NCI-H128 (cell line): ENCODE measurements around the gene MRPS12.
"Not testable (repeated sequence)": the region's sequence is repeated elsewhere in the genome, so short reads cannot be mapped to it uniquely, and the experiment has no call there.

Experiments used
- DNase-seq: peaks from one replicate; lab custom pipeline; 2025; ENCODE audit not compliant: unreplicated experiment; lab: John Stamatoyannopoulos, UW

Gene MRPS12

DNA sequence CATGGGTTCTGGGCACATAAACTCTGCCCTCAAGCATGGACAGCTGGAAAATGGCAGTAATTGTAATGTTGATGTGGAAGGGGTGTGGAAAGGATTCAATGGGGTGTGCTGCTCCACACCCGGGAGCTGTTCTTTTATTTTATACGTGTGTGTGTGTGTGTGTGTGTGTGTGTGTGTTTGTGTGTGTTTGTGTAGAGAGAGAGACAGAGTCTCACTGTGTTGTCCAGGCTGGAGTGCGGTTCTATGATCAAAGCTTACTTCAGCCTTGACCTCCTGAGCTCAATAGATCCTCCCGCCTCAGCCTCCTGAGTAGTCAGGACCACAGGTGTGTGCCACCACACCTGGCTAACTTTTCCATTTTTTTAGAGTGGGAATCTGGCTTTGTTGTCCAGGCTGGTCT, 2.8 kb downstream of the MRPS12 start:
- no peak for DNase-seq

- no peak for DNase-seq
These were observed 9.2 kb downstream of the MRPS12 start for GRCh38 chr19:38939957-38940356.

GRCh38 chr19:38941466-38941865, 10.7 kb downstream of the MRPS12 start:
- not testable (repeated sequence) for DNase-seq

GRCh38 chr19:38941979-38942378, 11.2 kb downstream of the MRPS12 start:
- no peak for DNase-seq

DNA sequence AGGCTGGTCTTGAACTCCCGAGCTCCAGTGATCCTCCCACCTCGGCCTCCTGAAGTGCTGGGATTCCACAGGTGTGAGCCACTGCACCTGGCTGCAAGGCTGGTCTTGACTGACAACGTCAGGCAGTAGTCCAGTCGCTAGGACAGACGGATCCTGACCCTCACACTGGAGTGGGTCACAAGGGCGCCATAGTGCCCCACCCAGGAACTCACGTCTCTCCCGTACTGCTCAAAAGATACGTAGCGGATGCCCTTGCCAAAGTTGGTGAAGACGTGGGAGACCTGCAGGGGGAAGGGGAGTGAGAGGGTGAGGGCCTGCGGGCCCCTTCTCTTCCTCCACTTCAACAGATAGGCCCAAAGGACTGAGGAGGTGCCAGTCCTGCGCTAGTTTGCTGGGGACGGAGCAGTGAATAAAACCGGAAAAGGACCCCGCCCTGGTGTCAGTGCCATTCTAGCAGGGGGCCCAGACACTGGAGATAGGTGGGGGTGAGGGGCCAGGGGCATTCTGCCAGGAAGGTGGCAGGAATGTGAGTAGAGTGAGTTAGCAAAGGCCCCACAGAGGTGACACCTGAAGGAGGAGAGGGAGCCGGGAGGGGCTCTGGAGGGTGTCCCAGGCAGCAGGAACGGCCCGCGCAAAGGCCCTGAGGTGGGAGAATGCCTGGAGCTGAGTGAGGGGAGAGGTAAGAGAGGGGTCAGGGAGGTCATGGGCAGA, 11.9 kb downstream of the MRPS12 start:
- no peak for DNase-seq

GRCh38 chr19:38944981-38945506, 14.3 kb downstream of the MRPS12 start:
- DNase-seq: no peak

DNA sequence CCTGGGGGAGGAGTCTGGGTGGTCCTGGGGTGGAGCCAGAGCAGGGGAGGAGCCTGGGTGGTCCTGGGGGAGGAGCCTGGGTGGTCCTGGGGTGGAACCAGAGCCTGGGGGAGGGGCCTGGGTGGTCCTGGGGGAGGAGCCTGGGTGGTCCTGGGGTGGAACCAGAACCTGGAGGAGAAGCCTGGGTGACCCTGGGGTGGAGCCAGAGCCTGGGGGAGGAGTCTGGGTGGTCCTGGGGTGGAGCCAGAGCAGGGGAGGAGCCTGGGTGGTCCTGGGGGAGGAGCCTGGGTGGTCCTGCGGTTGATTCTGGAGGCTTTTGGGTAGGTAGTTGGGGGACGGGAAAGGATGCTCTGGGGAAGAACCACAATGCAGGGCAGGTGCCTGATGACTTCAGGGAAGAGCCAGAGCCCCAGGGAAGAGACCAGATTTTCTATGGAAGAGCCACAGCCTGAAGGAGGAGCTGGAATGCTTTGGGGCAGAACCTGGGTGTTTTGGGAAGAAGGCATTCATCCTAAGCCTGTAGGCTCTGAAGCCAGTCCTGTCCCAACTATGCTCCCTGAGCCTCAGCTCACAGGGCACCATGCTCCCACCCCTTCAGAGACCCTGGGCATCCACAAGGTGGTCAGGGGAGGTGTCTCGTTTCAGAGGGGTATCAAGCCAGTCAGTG, 15.0 kb downstream of the MRPS12 start:
- DNase-seq: no peak

GRCh38 chr19:38946229-38947010, 15.7 kb downstream of the MRPS12 start:
- no peak for DNase-seq

DNA sequence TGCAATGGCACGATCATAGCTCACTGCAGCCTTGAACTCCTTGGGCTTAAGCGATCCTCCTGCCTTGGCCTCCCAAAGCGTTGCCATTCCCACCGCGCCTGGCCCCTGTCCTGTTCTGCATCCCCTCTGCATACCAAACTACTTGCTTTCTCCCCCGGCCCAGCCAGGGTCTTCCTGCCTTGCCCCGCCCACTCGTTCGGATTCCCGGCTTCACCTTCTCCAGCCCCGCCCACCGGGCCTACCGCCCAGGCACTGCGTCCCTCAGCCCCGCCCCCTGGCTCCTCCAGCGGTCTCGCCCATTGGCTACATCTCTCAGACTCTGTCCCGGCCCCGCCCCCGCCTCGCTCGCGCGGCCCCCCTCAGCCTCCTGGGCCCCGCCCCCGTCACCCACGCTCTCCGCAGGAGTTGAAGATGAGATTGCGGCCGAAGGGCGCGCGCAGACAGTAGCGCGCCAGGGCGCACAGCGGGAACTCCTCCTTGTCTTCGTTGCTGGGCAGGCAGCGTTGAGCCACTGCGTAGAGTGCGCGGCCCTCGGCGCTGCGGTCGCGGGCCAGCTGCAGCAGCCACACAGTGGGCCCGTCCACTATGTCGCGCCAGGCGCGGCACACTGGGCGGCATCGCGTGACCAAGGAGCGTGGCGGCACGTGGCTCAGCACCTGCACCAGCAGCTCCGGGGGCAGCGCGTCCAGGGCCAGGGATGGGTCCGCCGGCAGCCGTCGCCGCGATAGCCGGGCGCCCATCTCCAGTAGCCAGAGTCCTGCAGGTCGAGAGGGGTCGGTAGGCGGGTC, 19.0 kb downstream of the MRPS12 start:
- no peak for DNase-seq

GRCh38 chr19:38951187-38951586, 20.4 kb downstream of the MRPS12 start:
- no peak for DNase-seq

DNA sequence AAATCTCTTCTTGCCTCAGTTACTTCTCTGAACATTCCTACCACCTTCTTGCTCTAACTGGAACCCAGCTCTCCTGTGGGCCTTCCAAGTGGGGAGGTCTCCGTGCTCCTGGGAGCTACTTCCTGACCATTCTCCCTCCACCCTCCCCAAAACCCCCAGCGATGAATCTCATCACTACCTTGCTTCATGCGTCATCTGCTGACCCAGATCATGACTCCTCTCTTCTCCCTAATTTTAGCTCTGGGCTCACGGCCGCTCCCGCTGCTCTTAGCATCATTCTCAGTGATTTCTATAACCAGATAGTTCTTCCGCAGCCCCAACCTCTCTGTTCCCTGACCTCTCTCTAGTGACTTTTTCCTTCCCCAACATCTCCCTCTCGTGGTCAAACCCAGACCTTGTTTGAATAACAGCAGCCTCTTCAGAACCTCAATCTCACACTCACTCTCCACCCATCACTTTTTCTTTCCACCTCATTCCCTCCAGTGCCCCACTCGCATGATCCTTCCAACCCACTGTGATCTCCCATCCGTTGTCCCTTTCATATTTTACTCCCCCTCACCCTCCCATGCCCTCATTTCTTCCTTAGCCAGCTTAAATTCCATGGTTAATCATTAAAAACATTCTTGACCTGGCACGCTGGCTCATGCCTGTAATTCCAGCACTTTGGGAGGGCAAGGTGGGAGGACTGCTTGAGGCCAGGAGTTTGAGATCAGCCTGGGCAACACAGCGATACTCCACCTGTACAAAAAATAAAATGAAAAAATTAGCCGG, 21.8 kb downstream of the MRPS12 start:
- DNase-seq: no peak

DNA sequence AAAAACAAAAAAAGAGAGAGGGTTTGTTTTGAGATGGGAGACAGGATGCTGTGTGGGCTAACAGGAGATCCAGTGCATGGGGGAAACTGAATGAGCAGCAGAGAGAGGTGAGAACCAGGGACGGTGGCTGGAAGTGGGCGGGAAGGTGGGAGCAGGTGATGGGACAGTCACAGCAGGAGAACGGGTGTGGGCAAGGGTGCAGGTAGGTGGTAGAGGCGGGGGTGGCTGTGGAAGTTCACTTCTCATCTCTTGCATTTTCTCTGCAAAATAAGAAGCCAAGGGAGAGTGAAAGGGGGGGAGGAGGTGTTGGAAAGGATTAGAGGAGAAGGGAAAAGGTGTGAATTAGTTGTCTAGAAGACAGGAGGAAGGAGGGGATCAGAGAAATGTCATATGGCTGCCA, 22.9 kb downstream of the MRPS12 start:
- DNase-seq: no peak

GRCh38 chr19:38956264-38956663, 25.5 kb downstream of the MRPS12 start:
- no peak for DNase-seq

DNA sequence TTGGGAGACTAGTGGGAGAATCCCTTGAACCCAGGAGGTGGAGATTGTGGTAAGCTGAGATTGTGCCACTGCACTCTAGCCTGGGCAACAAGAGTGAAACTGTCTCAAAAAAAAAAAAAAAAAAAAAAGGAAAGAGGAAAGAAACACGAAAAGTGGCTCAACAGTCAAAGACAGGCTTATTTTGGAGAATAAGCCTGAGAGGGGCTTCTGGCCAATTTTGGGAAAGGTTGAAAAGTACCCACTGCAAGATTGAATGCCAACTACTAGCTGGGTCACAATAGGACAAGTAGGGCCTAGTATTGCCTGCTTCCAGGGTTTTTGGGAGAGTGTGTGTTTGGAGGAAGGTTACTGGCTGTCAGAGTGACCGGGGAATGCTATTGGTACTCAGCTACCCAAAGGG, 27.6 kb downstream of the MRPS12 start:
- DNase-seq: no peak

- no peak for DNase-seq
These were observed 28.9 kb downstream of the MRPS12 start for GRCh38 chr19:38959618-38960017.

- DNase-seq: no peak
These were observed 34.0 kb downstream of the MRPS12 start for GRCh38 chr19:38964738-38965137.

GRCh38 chr19:38966149-38966548, 35.4 kb downstream of the MRPS12 start:
- DNase-seq: not testable (repeated sequence)

GRCh38 chr19:38970664-38971532, 40.2 kb downstream of the MRPS12 start:
- no peak for DNase-seq

DNA sequence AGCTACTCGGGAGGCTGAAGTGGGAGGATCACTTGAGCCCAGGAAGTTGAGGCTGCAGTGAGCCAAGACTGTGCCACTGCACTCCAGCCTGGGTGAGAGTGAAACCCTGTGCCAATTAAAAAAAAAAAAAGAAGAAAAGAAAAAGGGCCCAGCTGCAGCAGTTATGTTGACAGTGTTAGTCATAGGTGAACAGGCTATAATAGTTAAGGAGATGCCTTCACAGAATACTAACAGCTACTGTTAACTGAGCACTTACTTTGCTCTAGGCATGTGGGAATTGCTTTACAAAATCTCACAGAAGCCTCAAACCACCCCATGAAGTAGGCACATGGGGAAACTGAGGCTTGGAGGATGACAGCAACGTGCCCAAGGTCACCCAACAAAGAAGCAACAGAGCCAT, 40.9 kb downstream of the MRPS12 start:
- no peak for DNase-seq
